GM10266 (cell line): ENCODE results near the gene EIF4B.
"Not testable (repeated sequence)": the region's sequence is repeated elsewhere in the genome, so short reads cannot be mapped to it uniquely, and the experiment has no call there.

Experiments used
- DNase-seq: peaks from one replicate; pipeline ENCODE4 v3.0.0; 2012; ENCODE audit errors: extremely low spot score
- TF ChIP-seq, protein P1 (sequence below): IDR thresholded peaks from 2 replicates; pipeline ENCODE4 v1.5.1; 2012; ENCODE audit warnings: mild to moderate bottlenecking, low read depth; ENCODE audit not compliant: control insufficient read depth, insufficient read depth; ENCODE audit errors: missing control alignments

Gene EIF4B

DNA sequence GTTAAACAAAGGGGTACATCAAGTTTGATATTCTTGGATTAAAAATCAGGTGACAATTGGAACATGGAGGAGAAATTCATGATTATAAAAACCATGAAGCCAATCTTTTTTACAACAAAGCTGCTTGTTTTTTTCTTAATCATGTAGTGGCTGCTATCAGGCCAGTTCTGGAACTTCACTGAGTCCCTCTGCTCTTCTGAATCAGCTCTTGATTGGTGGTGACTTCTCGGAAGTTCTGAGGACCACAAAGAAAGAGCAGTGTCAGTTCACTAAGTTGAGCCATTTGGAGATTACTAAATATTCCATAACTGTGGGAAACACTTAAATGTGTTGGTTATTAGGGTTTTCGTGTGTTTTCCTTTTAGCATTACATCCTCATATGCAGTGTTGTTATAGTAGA, 8.5 kb downstream of the EIF4B start:
- no peak for DNase-seq
- TF ChIP-seq, protein P1, sequence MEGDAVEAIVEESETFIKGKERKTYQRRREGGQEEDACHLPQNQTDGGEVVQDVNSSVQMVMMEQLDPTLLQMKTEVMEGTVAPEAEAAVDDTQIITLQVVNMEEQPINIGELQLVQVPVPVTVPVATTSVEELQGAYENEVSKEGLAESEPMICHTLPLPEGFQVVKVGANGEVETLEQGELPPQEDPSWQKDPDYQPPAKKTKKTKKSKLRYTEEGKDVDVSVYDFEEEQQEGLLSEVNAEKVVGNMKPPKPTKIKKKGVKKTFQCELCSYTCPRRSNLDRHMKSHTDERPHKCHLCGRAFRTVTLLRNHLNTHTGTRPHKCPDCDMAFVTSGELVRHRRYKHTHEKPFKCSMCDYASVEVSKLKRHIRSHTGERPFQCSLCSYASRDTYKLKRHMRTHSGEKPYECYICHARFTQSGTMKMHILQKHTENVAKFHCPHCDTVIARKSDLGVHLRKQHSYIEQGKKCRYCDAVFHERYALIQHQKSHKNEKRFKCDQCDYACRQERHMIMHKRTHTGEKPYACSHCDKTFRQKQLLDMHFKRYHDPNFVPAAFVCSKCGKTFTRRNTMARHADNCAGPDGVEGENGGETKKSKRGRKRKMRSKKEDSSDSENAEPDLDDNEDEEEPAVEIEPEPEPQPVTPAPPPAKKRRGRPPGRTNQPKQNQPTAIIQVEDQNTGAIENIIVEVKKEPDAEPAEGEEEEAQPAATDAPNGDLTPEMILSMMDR, result no peak

DNA sequence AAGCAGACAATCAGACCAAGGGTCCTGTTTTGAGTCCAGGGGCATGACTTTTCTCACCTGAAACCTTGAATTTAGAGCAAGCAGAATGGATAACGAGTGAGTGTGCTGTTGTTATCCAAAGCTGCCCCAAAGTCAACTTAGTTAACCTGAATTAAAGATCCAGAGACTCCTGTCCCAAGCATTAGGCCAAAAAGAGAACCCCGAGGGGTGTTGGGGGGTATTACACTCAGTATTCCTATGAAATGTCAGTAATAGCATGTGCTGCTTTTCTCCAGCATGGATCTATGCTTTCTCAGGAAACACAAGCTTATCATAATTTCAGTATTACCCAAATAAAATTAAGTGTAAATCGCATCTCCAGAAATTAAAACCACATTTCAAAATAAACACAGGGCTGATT, 19.0 kb downstream of the EIF4B start:
- DNase-seq, result no peak
- TF ChIP-seq, protein P1, result no peak

DNA sequence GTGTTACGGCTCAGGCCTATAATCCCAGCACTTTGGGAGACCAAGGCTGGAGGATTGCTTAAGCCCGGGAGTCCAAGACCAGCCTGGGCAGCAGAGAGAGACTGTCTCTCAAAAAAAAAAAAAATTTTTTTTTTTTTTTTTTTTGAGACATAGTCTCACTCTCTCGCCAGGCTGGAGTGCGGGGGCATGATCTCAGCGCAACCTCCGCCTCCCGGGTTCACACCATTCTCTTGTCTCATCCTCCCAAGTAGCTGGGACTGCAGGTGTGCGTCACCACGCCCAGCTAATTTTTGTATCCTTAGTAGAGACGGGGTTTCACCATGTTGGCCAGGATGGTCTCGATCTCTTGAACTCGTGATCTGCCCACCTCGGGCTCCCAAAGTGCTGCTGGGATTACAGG, 20.8 kb downstream of the EIF4B start:
- DNase-seq, result not testable (repeated sequence)

DNA sequence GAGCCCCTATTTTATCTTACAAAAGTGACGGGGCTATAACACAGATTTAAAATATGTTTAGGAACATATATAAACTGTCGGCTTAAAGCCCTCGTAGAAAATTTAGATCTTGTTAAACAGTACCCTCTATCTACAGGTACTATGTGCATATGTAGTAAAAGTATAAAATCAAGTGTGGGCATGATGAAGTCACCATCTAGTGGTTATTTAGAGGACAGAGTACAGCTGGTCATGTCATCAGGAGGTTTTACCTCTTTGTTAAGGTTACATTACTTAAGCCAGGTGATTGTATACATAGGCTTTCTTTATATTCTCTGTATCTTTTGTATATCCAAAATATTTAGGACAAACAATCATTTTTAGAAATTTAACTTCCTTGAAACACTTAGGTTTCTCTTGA, 25.4 kb downstream of the EIF4B start:
- TF ChIP-seq, protein P1, result no peak
- DNase-seq, result no peak

DNA sequence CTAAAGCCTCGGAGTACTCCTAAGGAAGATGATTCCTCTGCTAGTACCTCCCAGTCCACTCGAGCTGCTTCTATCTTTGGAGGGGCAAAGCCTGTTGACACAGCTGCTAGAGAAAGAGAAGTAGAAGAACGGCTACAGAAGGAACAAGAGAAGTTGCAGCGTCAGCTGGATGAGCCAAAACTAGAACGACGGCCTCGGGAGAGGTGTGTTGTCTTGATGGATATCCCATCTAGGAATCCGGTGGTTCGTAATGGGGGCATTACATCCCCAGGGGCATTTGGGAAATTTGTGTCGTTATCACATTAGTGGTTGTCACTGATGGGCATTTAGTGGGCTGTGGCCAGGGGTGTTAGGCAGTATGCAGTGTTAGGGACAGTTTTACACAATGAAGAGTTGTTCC, 27.6 kb downstream of the EIF4B start:
- not testable (repeated sequence) for DNase-seq

DNA sequence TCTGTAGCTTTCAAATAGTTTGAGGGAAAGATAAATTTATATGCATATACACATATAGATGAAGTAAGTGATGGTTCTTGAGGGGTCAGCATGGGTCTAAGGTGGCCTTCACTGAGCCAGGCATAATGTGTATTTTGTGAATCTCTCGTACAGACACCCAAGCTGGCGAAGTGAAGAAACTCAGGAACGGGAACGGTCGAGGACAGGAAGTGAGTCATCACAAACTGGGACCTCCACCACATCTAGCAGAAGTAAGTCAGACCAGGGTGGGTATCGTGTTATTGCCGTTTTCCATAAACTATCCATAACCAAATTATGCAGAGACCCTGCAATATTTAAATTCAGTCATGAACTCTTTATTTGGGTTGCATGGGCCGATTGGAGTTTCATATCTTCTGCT, 28.2 kb downstream of the EIF4B start:
- TF ChIP-seq, protein P1, result no peak
- no peak for DNase-seq

DNA sequence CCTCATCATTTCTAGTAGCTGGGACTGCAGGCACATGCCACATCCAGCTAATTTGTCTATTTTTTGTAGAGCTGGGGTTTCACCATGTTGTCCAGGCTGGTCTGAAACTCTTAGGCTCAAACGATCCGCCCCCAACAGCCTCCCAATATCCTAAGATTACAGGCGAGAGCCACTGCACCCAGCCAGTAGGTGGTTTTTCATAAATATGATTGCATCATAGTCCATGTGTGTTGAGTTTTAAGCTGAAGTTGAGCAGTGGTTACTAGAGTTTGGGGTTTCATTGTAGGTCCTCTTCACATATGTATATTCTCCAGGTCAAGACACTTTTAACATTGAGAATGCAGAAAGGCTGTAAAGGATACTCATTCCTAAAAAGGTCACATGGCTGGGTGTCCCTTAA, 30.5 kb downstream of the EIF4B start:
- no peak for DNase-seq
- TF ChIP-seq, protein P1, result no peak

DNA sequence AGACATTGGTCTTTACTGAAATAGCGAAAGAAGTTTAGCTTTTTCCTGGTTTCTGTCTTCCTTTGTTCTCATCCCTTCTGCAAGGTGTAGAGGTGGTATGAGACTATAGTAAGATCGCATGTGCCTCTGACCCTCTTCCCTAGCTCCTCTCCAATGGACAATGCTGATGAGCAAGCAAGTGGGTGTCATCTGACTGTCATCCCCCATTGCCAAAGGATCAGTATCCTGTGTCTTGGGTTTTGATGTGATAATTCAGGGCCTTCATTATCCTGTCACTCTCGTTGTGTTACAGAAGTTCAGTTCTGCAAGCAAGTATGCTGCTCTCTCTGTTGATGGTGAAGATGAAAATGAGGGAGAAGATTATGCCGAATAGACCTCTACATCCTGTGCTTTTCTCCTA, 33.6 kb downstream of the EIF4B start:
- TF ChIP-seq, protein P1, result no peak
- DNase-seq, result no peak
